VCaP (cell line): ENCODE data around the gene ABHD3.

Source experiments
- H3K27ac ChIP-seq: fragments of 450-650 bp; 2 replicates; pipeline ENCODE4 v1.5.1; 2017
- CTCF ChIP-seq: fragments of 450-650 bp; conservative IDR thresholded peaks from 2 replicates; pipeline ENCODE4 v1.5.1; 2017; ENCODE audit warnings: mild to moderate bottlenecking, moderate library complexity

Gene ABHD3

GRCh38 chr18:21604671-21605070, 99.9 kb downstream of the ABHD3 start:
- H3K27ac ChIP-seq = no peak overlapping the region
- TF ChIP-seq CTCF = no peak

- no peak for TF ChIP-seq CTCF
- H3K27ac ChIP-seq = no peak overlapping the region
These were observed 102.3 kb downstream of the ABHD3 start for GRCh38 chr18:21602299-21602587.
